ENCODE data around the gene NCAM1.

GRCh38 chr11:113278925-113279324 is 317.7 kb downstream of the NCAM1 start:
- TF ChIP-seq POLR2A (IDR thresholded peaks at IDR 0.05; ENCODE audit: low read length) (no peak), GATA1 (IDR thresholded peaks at IDR 0.05; ENCODE audit: low read depth, low read length) (no peak)
